IPS-NIHi11 (cell line): ENCODE data around the gene RNFT2.

Experiments used
- DNase-seq: peaks from one replicate; pipeline ENCODE4 v3.0.0; 2012; ENCODE audit warnings: mixed read lengths, low spot score

RNFT2 gene

GRCh38 chr12:116879509-116880212, 141.5 kb downstream of the RNFT2 start:
- no peak for DNase-seq

- DNase-seq = no peak
Observed at GRCh38 chr12:116880213-116880816, 142.2 kb downstream of the RNFT2 start.

GRCh38 chr12:116880817-116881324, 142.8 kb downstream of the RNFT2 start:
- DNase-seq = no peak

GRCh38 chr12:116881325-116881876, 143.3 kb downstream of the RNFT2 start, which contains the start of gene HRK:
TSS of gene HRK (minus strand) at chr12:116881441. CDS start at chr12:116881307, 134 bp downstream.
- DNase-seq = peak; percentile 80

GRCh38 chr12:116881877-116882507, 143.9 kb downstream of the RNFT2 start:
- DNase-seq = no peak

DNA sequence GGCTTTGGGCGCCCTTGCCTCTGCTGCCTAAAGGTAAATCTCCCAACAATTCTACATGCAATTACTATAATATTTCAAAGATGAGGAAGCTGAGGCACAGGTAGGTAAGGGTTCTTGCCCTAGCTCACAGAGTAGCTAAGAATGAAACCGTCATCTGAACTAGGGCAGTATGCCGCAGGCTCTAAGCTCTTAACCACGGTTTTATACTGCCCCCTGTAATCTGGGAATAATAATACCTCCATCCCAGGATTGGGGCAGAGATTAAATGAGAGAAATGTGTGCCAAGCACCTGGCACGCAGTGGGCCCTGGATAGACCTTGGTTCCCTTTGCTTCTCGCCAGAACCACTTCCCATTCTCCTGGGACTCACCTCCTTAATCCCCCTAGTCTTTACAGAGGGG, 144.6 kb downstream of the RNFT2 start:
- DNase-seq = no peak

GRCh38 chr12:116884871-116885270, 146.8 kb downstream of the RNFT2 start:
- DNase-seq = no peak

- DNase-seq = no peak
Observed at GRCh38 chr12:116885491-116885890, 147.4 kb downstream of the RNFT2 start.

GRCh38 chr12:116887244-116887643, 149.1 kb downstream of the RNFT2 start:
- DNase-seq = no peak

DNA sequence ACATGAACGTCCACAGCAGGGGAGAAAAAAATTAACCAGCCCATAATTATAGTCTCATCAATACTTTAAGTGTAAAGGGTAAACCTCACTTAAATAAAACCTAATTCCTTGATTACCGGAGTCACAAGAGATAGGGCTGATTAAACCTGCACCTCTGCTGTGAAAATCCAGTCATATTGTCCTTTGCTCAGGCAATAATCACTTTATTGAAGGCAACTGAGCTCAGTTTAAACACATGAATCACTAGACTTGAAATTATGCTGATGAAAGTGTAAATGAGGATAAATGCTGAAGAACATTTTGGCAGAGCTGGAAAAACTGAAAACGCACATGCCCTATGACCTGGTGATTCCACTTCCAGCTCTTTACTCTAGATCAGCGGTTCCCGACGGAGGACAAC, 149.8 kb downstream of the RNFT2 start:
- no peak for DNase-seq

GRCh38 chr12:116890330-116890729, 152.2 kb downstream of the RNFT2 start:
- DNase-seq = no peak

- no peak for DNase-seq
Observed at GRCh38 chr12:116891019-116891418, 152.9 kb downstream of the RNFT2 start.

GRCh38 chr12:116892349-116893140, 154.4 kb downstream of the RNFT2 start:
- DNase-seq = no peak

- no peak for DNase-seq
Observed at GRCh38 chr12:116894913-116895312, 156.8 kb downstream of the RNFT2 start.

GRCh38 chr12:116896411-116896924, 158.4 kb downstream of the RNFT2 start:
- DNase-seq = no peak

- DNase-seq = no peak
Observed at GRCh38 chr12:116897476-116897875, 159.4 kb downstream of the RNFT2 start.

DNA sequence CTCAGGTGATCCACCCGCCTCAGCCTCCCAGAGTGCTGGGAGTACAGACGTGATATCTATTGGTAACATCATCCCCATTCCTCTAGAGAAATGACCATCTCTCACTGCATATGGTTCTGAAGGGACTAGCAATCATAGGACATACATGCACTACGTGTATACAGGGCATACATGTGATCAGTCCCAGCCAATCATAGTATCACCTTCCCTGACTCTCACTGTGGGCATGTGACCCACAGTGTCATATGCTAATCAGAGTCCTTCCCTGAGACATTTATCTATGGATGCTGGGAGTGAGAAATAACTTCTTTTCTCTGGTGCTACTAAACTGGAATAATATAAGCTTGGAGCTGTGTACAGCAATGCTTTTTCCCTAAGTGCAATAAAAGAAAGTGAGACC, 160.6 kb downstream of the RNFT2 start:
- DNase-seq = no peak

- no peak for DNase-seq
Observed at GRCh38 chr12:116901612-116902011, 163.5 kb downstream of the RNFT2 start.
